ENCODE measurements around the gene CRY2.

GRCh38 chr11:45879803-45880686, 32.8 kb downstream of the CRY2 start:
- TF ChIP-seq, protein P1, sequence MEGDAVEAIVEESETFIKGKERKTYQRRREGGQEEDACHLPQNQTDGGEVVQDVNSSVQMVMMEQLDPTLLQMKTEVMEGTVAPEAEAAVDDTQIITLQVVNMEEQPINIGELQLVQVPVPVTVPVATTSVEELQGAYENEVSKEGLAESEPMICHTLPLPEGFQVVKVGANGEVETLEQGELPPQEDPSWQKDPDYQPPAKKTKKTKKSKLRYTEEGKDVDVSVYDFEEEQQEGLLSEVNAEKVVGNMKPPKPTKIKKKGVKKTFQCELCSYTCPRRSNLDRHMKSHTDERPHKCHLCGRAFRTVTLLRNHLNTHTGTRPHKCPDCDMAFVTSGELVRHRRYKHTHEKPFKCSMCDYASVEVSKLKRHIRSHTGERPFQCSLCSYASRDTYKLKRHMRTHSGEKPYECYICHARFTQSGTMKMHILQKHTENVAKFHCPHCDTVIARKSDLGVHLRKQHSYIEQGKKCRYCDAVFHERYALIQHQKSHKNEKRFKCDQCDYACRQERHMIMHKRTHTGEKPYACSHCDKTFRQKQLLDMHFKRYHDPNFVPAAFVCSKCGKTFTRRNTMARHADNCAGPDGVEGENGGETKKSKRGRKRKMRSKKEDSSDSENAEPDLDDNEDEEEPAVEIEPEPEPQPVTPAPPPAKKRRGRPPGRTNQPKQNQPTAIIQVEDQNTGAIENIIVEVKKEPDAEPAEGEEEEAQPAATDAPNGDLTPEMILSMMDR (IDR thresholded peaks at IDR 0.05): no peak
- no peak for TF ChIP-seq ZFX (IDR thresholded peaks at IDR 0.05; ENCODE audit: borderline replicate concordance)
